ENCODE measurements around the gene HGD.
"Not testable (repeated sequence)": the region's sequence is repeated elsewhere in the genome, so short reads cannot be mapped to it uniquely, and the experiment has no call there.

Gene HGD

DNA sequence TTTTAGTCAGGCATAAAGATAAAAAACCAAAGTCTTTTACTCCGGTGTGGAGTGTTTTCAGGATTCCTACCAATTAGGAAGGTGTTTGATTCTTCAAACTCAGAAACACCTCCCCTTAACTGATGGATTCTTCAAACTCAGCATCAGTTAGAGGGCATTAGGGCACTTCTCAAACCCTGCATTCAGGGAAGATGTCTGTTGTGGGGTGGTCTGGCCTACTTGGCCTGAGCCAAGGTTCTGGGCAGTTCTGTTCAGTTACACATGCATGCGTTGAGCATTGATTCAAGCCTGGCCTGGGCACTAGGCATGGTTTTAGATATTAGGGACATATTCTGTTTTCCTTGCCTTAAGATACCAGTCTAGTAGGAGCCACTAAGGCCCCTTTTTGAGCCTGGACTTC, 1.0 kb downstream of the HGD start:
- DNase-seq (ENCODE audit: low spot score): no peak
- in situ Hi-C loops (cut with MboI; ENCODE audit: low pct_unique_long_range_greater_than_20kb, low sequenced_read_pairs, unreplicated experiment): no loop called here

DNA sequence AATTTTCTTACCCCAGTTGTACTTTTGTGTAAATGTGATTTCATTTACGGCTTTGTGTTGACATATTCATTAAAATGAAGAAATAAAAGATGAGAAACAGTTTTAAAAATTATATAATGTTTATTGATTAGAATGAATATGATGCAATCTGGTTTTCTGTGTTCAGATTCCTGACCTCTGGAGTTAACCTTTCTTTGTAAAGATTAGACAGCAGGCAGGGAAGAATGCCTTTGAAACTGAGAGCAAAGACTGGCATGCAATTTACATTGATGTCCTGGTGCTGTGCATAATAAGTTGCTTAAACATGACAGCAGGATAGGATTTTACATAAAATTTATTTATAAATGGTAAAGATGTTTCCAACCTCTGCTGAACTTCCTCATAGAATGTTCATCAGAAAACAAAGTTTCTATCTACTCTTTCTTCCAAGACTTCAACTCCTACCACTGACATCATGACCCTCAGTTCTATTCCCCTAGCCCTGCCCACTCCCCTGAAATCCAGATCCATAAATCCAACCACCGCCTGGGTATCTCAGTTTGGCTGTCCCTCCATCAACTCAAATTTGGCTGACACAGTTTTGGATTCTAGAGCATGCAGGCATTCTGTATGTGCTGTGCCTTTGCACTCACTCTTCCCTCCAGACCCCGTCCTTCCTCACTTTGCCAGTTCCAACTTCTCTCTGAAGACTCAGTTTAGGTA, 1.7 kb downstream of the HGD start:
- TF ChIP-seq, protein P1, sequence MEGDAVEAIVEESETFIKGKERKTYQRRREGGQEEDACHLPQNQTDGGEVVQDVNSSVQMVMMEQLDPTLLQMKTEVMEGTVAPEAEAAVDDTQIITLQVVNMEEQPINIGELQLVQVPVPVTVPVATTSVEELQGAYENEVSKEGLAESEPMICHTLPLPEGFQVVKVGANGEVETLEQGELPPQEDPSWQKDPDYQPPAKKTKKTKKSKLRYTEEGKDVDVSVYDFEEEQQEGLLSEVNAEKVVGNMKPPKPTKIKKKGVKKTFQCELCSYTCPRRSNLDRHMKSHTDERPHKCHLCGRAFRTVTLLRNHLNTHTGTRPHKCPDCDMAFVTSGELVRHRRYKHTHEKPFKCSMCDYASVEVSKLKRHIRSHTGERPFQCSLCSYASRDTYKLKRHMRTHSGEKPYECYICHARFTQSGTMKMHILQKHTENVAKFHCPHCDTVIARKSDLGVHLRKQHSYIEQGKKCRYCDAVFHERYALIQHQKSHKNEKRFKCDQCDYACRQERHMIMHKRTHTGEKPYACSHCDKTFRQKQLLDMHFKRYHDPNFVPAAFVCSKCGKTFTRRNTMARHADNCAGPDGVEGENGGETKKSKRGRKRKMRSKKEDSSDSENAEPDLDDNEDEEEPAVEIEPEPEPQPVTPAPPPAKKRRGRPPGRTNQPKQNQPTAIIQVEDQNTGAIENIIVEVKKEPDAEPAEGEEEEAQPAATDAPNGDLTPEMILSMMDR (IDR thresholded peaks at IDR 0.05; ENCODE audit: extremely low read depth, insufficient read depth, missing control alignments): no peak
- in situ Hi-C loops (cut with MboI; ENCODE audit: low pct_unique_long_range_greater_than_20kb, low sequenced_read_pairs, unreplicated experiment): no loop called here
- no peak for DNase-seq (ENCODE audit: low spot score)

More for the DNA sequence above, 1.0 kb downstream of the HGD start:
- TF ChIP-seq, protein P1 (IDR thresholded peaks at IDR 0.05; ENCODE audit: extremely low read depth, insufficient read depth, missing control alignments): no peak

DNA sequence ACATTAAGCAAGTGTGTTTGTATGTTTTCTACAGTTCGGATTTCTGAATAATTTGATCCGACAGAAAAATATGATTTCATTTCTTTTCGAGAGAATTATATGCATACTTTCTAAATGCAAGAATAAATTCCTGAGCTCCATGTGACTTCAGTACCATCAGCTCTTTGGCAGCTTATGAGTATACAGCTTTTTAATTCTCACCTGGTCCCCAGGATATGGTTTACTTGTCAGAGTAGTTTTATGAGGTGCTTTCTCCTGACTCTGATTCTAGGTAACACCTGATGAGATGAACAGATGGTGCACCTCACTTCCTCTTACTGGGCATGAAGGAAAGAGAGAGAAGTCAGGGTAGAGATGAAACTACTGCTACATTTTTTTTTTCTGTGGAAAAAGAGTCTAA, 3.1 kb downstream of the HGD start:
- in situ Hi-C loops (cut with MboI; ENCODE audit: low pct_unique_long_range_greater_than_20kb, low sequenced_read_pairs, unreplicated experiment): no loop called here
- TF ChIP-seq, protein P1 (IDR thresholded peaks at IDR 0.05; ENCODE audit: extremely low read depth, insufficient read depth, missing control alignments): no peak
- no peak for DNase-seq (ENCODE audit: low spot score)

DNA sequence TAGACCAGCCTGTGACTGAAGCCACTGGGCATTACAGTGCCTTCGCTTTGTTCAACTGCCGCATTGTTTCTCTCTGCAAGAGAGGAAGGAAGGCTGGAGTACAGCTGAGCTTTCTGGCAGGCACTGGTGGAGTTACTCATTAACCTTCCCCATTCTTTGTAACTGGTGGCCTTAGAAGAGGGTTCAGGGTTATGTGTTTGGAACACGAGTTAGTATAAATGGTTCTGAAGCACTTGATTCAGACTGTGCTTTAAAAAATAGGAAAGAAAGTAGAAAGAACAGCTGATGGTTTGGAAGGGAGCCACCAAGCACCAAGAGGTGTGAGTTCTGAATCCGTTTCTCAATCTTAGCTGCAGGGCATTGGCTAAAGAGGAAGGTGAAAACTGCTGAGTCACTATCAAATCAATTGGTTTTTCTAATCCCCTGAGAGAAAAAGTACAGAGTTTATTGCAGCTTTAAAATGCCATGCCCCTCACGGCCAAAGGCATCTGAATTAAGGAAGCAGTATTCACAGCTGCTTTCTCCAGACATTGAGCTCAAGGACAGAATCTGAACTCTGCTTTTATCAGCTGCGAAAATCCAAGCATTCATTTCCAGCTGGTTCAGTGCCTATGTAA, 3.6 kb downstream of the HGD start:
- TF ChIP-seq, protein P1 (IDR thresholded peaks at IDR 0.05; ENCODE audit: extremely low read depth, insufficient read depth, missing control alignments): no peak
- DNase-seq (ENCODE audit: low spot score): no peak

DNA sequence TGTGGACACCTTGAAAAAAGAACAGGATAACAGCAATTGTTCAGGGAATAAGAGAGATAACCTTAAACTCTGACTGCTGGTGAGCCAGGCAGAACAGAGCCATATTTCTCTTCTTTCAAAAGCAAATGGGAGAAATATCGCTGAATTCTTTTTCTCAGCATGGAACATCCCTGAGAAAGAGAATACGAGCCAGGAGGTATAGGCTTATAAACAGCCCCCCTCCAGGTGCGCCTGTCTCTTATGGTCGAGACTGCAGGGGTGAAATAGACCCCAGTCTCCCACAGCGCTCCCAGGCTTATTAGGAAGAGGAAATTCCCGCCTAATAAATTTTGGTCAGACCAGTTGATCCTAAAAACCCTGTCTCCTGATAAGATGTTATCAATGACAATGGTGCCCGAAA, 4.8 kb downstream of the HGD start:
- DNase-seq (ENCODE audit: low spot score); in situ Hi-C loops (cut with MboI; ENCODE audit: low pct_unique_long_range_greater_than_20kb, low sequenced_read_pairs, unreplicated experiment): not testable (repeated sequence)

More for the DNA sequence above, 3.6 kb downstream of the HGD start:
- in situ Hi-C loops (cut with MboI; ENCODE audit: low pct_unique_long_range_greater_than_20kb, low sequenced_read_pairs, unreplicated experiment): no loop called here

DNA sequence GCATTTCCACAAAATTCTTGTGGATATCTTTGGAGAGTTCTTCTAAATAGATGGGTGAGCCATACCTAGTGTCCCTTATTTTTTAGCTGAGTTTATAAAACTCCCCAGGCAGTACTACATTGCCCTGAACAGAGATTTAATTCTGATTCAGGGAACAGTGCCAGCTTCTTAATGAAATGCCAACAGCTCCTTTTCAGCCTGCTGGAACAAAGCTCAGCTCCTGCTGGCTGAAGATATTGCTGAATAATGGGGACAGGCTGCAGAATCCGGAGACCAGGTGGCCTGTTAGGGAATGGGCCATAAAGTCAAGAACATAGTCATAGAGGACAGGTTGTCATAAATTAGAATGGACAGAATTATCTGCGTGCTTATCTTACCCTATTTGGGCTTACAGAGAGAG, 8.9 kb downstream of the HGD start:
- DNase-seq (ENCODE audit: low spot score): no peak
- TF ChIP-seq, protein P1 (IDR thresholded peaks at IDR 0.05; ENCODE audit: extremely low read depth, insufficient read depth, missing control alignments): no peak
- in situ Hi-C loops (cut with MboI; ENCODE audit: low pct_unique_long_range_greater_than_20kb, low sequenced_read_pairs, unreplicated experiment): no loop called here

DNA sequence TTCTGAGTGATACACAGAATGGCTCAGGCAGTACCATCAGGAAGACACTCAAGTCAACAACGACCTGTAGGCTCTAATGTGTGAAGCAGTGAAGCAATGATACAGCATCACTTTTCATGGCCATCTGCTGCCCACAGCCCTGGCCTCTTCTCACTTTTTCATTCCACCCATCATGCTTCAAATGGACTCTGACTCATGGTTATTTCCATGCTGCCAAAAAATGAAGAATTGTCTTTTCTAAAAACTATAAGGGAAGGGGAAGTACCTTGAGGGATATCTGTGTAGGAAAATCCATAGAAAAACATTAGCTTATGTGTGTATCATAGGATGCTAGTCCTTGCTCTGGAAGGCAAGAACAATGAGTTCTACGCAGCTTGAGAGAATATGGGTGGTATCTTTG, 11.5 kb downstream of the HGD start:
- no peak for DNase-seq (ENCODE audit: low spot score)
- TF ChIP-seq, protein P1 (IDR thresholded peaks at IDR 0.05; ENCODE audit: extremely low read depth, insufficient read depth, missing control alignments): no peak
- in situ Hi-C loops (cut with MboI; ENCODE audit: low pct_unique_long_range_greater_than_20kb, low sequenced_read_pairs, unreplicated experiment): no loop called here
